ENCODE results near the gene DEGS1. TPM values are rescaled to one million over a fixed set of nuclear protein-coding genes. Genes with fewer than 3 reads are reported as not detected.
A peak's percentile ranks its signal among the peaks of the same experiment; 100 is the strongest.

Gene DEGS1
- total and polyA plus RNA-seq, 2 experiments from 2014 or later, result 36.4 to 98.2 TPM

DNA sequence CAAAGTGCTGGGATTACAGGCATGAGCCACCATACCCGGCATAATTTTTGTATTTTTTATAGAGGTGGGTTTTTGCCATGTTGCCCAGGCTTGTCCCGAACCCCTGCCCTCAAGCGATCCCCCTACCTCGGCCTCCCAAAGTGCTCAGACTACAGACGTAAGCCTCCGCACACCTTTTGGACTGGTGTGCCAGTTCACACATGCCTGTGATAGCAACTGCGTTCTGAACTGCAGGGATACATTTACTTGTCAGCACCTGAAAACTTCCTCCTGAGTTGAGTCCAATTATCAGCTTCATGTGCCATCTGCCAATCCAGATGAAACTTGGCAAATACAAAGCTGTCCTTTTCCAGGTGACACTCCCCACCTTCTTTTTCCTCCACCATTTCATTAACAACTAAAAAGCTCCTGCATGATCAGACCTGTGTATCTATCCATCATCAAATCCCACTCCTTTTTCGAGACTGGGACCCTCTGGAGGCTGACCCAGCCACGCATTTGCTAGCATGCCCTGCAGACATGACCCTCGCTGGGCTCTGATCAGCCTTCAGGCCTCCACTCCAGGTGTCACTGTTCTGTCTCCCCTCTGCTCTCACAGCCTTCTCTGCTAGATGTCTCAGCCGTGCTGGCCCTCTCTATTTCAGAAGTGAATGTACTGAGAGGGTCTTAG, 2.1 kb upstream of the DEGS1 start:
- H3K4me3 ChIP-seq, result no peak overlapping the region
- H3K27ac ChIP-seq, result no peak overlapping the region
- TF ChIP-seq, protein P1, sequence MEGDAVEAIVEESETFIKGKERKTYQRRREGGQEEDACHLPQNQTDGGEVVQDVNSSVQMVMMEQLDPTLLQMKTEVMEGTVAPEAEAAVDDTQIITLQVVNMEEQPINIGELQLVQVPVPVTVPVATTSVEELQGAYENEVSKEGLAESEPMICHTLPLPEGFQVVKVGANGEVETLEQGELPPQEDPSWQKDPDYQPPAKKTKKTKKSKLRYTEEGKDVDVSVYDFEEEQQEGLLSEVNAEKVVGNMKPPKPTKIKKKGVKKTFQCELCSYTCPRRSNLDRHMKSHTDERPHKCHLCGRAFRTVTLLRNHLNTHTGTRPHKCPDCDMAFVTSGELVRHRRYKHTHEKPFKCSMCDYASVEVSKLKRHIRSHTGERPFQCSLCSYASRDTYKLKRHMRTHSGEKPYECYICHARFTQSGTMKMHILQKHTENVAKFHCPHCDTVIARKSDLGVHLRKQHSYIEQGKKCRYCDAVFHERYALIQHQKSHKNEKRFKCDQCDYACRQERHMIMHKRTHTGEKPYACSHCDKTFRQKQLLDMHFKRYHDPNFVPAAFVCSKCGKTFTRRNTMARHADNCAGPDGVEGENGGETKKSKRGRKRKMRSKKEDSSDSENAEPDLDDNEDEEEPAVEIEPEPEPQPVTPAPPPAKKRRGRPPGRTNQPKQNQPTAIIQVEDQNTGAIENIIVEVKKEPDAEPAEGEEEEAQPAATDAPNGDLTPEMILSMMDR (IDR thresholded peaks at IDR 0.05; ENCODE audit: low read depth, low read length), result no peak
- no peaks in the 10 kb centered on the region for H3K4me1 ChIP-seq (ENCODE audit: low read depth)
- H3K27me3 ChIP-seq, result no peaks in the 10 kb centered on the region
- no peak for DNase-seq (ENCODE audit: low read depth in 1 of 2, low spot score in 1 of 2)
- no peaks in the 10 kb centered on the region for H3K9me3 ChIP-seq (ENCODE audit: low read depth)
- no peaks in the 10 kb centered on the region for H3K36me3 ChIP-seq

DNA sequence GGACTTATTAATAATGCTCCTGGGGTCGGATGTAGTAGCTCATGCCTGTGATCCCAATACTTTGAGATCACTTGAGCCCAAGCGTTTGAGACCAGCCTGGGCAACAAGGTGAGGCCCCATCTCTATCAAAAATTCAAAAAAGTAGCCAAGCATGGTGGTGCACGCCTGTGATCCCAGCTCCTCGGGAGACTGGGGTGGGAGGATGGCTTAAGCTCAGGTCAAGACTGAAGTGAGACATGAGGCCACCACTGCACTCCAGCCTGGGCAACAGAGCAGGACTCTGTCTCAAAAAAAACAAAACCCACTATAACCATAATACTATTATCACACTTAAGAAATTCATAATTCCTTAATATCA, 1.6 kb upstream of the DEGS1 start:
- no peak overlapping the region for H3K4me3 ChIP-seq
- H3K27ac ChIP-seq, result no peak overlapping the region
- no peaks in the 10 kb centered on the region for H3K27me3 ChIP-seq
- TF ChIP-seq, protein P1 (IDR thresholded peaks at IDR 0.05; ENCODE audit: low read depth, low read length), result no peak
- H3K9me3 ChIP-seq (ENCODE audit: low read depth), result no peaks in the 10 kb centered on the region
- H3K4me1 ChIP-seq (ENCODE audit: low read depth), result no peaks in the 10 kb centered on the region
- DNase-seq (ENCODE audit: low read depth in 1 of 2, low spot score in 1 of 2), result no peak
- no peaks in the 10 kb centered on the region for H3K36me3 ChIP-seq

DNA sequence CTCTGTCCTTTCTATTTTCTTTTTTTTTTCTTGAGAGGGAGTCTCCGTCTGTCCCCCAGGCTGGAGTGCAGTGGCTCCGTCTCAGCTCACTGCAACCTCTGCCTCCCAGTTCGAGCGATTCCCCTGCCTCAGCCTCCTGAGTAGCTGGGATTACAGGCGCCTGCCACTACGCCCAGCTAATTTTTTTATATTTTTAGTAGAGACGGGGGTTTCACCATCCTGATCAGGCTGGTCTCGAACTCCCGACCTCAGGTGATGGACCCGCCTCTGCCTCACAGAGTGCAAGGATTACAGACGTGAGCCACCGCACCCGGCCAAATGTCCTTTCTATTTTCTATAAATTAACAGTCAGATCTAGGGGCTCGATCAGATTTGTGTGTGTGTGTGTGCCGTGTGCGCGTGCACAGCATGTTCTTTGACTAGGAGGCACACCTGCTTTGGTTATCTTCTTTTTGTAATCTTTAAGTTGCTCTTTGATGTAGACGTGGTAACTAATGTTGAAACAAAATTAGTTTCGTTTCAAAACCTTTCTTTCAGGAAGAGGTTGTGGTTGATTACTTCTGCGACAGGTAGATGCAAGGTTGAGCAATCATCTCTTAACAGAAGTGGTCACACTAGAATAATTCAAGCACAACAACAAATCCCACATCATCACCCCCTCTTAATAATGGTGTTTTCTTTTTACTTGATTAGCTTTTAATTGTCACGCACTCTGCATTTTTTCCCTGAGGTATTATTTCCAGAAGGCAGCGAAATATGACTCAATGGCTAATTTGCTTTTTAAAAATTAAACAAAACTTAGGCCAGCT, 779 bp upstream of the DEGS1 start:
- Histone ChIP-seq H3K27ac (peak overlapping the region; percentile 95), H3K27me3 (no peaks in the 10 kb centered on the region), H3K4me1 (ENCODE audit: low read depth) (no peaks in the 10 kb centered on the region), H3K4me3 (peak overlapping the region; percentile 85), H3K36me3 (no peaks in the 10 kb centered on the region), H3K9me3 (ENCODE audit: low read depth) (no peaks in the 10 kb centered on the region)
- TF ChIP-seq, protein P1 (IDR thresholded peaks at IDR 0.05; ENCODE audit: low read depth, low read length), result no peak
- DNase-seq (ENCODE audit: low read depth in 1 of 2, low spot score in 1 of 2), result no peak

DNA sequence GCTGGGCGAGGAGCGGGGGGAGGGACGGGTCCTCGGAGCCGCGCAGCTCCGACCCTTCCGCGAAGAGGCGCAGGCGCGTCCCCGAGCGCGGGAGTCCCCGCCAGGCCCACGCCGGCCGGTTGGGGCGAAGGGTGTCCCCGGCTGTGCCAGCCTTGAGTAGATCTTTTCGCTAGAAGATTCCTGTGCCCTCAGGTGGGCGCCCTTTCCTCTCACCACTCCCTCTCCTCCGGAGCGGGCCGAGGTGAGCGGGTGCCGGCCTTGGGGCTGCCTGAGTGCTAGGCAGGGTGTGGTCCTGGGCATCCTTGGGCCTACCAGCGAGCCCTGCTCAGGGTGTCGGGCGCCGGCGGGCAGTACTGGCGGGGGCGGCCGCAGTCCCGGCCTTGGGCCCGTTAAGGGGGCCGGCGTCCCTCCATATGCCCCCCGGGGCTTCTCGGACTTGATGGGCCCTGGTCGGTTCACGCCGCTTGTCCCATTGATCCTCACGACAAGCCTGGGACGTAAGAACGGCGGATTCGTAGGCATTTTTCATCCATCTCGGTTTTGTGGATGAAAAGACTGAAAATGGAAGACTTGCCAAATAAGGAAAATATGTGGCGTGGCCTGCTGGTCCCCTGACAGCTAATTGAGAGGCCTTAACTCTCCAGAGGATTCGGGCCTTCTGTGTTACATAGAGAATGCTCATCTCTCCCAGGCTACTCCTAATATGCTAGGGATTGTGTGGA, 712 bp downstream of the DEGS1 start:
- Histone ChIP-seq H3K4me1 (ENCODE audit: low read depth) (no peaks in the 10 kb centered on the region), H3K36me3 (no peaks in the 10 kb centered on the region), H3K4me3 (peak overlapping the region; percentile 85), H3K27me3 (no peaks in the 10 kb centered on the region), H3K9me3 (ENCODE audit: low read depth) (no peaks in the 10 kb centered on the region), H3K27ac (peak overlapping the region; percentile 95)
- TF ChIP-seq, protein P1 (IDR thresholded peaks at IDR 0.05; ENCODE audit: low read depth, low read length), result no peak
- DNase-seq (ENCODE audit: low read depth in 1 of 2, low spot score in 1 of 2), result peak; percentile 58 to 60

DNA sequence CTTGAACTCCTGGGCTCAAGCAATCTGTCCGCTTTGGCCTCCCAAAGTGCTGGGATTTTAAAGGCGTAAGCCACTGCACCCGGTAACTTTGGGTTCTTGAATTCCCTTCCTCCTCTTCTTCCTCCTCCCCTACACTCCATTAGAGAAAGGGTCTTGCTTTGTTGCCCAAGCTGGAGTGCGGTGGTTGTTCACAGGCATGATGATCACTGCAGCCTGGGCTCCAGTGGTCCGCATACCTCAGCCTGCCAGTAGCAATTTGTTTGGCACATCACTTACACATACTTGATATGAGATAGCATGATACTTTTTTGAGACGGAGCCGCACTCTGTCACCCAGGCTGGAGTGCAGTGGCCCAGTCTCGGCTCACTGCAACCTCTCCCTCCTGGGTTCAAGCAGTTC, 2.2 kb downstream of the DEGS1 start:
- Histone ChIP-seq H3K27me3 (no peaks in the 10 kb centered on the region), H3K27ac (no peak overlapping the region), H3K36me3 (no peaks in the 10 kb centered on the region), H3K4me1 (ENCODE audit: low read depth) (no peaks in the 10 kb centered on the region), H3K9me3 (ENCODE audit: low read depth) (no peaks in the 10 kb centered on the region), H3K4me3 (no peak overlapping the region)
- DNase-seq (ENCODE audit: low read depth in 1 of 2, low spot score in 1 of 2), result peak in 1 of 2 donors; percentile 26
- TF ChIP-seq, protein P1 (IDR thresholded peaks at IDR 0.05; ENCODE audit: low read depth, low read length), result no peak

Data from cardiac muscle cell (in vitro differentiated cells and primary cell).